Nephron (organoid): ENCODE results near the gene NKX1-2.

ENCODE experiments used
- H3K27ac Mint-ChIP-seq, 3 experiments: 2 replicates each; pipeline ENCODE4 v1.8.0; 2020; ENCODE audit warnings: mixed read lengths in 3 of 3, mild to moderate bottlenecking in 2 of 3, moderate library complexity in 1 of 3
- H3K27me3 Mint-ChIP-seq: 2 replicates; pipeline ENCODE4 v1.8.0; 2021; ENCODE audit warnings: low read depth, mild to moderate bottlenecking, moderate library complexity, mixed read lengths
- H3K36me3 Mint-ChIP-seq: 2 replicates; pipeline ENCODE4 v1.8.0; 2020; ENCODE audit warnings: low read depth, mixed read lengths
- H3K4me1 Mint-ChIP-seq: 2 replicates; pipeline ENCODE4 v1.8.0; 2020; ENCODE audit warnings: mixed read lengths
- H3K4me3 Mint-ChIP-seq, 3 experiments: 2 replicates each; pipeline ENCODE4 v1.8.0; 2020; ENCODE audit warnings: mild to moderate bottlenecking in 3 of 3, mixed read lengths in 3 of 3, moderate library complexity in 2 of 3
- H3K9me3 Mint-ChIP-seq: 2 replicates; pipeline ENCODE4 v1.8.0; 2020; ENCODE audit warnings: mixed read lengths
- CTCF ChIP-seq, 3 experiments: fragments of 200-600 bp; sonication (generic); IDR thresholded peaks; one replicate each; pipeline ENCODE4 v1.5.0; 2021; ENCODE audit warnings: antibody characterized with exemption in 3 of 3; ENCODE audit not compliant: unreplicated experiment in 3 of 3

NKX1-2 gene

GRCh38 chr10:124450012-124450782 is at the start of gene NKX1-2:
Gene NKX1-2, minus strand, starts transcription at chr10:124450035. Its CDS starts 92 bp downstream, at chr10:124449943.
- Mint-ChIP-seq H3K4me1 (peaks cover 28% of the 10 kb centered on the region), H3K27ac (no peak within 1 kb of the TSS), H3K36me3 (no peaks in the 10 kb centered on the region), H3K27me3 (peaks cover 98% of the 10 kb centered on the region), H3K9me3 (no peaks in the 10 kb centered on the region), H3K4me3 (peak within 1 kb of the TSS; percentile 80 to 82 (median 81))
- TF ChIP-seq CTCF (IDR thresholded peaks at IDR 0.05; ENCODE audit: unreplicated experiment in 3 of 3): no peak

GRCh38 chr10:124498056-124498455 is 48.2 kb upstream of the NKX1-2 start:
- Mint-ChIP-seq H3K4me1 (peaks cover 11% of the 10 kb centered on the region), H3K27me3 (peaks cover 4% of the 10 kb centered on the region), H3K4me3 (no peak overlapping the region), H3K9me3 (peaks cover 7% of the 10 kb centered on the region), H3K27ac (peak overlapping the region; percentile 33 to 80 (median 64)), H3K36me3 (peaks cover 25% of the 10 kb centered on the region)
- no peak for TF ChIP-seq CTCF (IDR thresholded peaks at IDR 0.05; ENCODE audit: unreplicated experiment in 3 of 3)

GRCh38 chr10:124497196-124497881 is 47.5 kb upstream of the NKX1-2 start:
- Mint-ChIP-seq H3K4me1 (peaks cover 11% of the 10 kb centered on the region), H3K4me3 (no peak overlapping the region), H3K36me3 (peaks cover 31% of the 10 kb centered on the region), H3K9me3 (peaks cover 7% of the 10 kb centered on the region), H3K27me3 (peaks cover 4% of the 10 kb centered on the region), H3K27ac (no peak overlapping the region)
- TF ChIP-seq CTCF (IDR thresholded peaks at IDR 0.05; ENCODE audit: unreplicated experiment in 3 of 3): no peak

GRCh38 chr10:124496620-124497019 is 46.8 kb upstream of the NKX1-2 start:
- H3K27ac Mint-ChIP-seq: no peak overlapping the region
- peaks cover 32% of the 10 kb centered on the region for H3K36me3 Mint-ChIP-seq
- peaks cover 4% of the 10 kb centered on the region for H3K27me3 Mint-ChIP-seq
- TF ChIP-seq CTCF (IDR thresholded peaks at IDR 0.05; ENCODE audit: unreplicated experiment in 3 of 3): no peak
- peaks cover 11% of the 10 kb centered on the region for H3K4me1 Mint-ChIP-seq
- no peak overlapping the region for H3K4me3 Mint-ChIP-seq
- H3K9me3 Mint-ChIP-seq: peaks cover 4% of the 10 kb centered on the region

- Mint-ChIP-seq H3K9me3 (peaks cover 4% of the 10 kb centered on the region), H3K27ac (no peak overlapping the region), H3K4me3 (no peak overlapping the region), H3K27me3 (peaks cover 4% of the 10 kb centered on the region), H3K36me3 (peaks cover 32% of the 10 kb centered on the region), H3K4me1 (peaks cover 11% of the 10 kb centered on the region)
- TF ChIP-seq CTCF (IDR thresholded peaks at IDR 0.05; ENCODE audit: unreplicated experiment in 3 of 3): no peak
Measured at GRCh38 chr10:124496150-124496549, 46.3 kb upstream of the NKX1-2 start.
